ENCODE results near the gene LTV1.

LTV1 gene

DNA sequence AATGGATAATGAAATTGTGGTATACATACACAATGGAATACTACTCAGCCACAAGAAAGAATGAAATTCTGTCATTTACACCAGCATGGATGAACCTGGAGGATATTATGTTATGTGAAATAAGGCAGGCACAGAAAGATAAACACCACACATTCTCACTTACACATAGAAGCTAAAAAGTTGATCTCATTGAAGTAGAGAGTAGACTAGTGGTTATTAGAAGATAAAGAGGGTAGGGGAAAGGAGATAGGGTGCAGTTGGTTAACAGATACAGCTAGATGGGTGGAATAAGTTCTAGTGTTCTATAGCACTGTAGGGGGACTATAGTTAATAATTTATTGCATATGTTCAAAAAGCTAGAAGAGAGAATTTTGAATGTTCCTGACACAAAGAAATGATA, 25.5 kb upstream of the LTV1 start:
- no peaks in the 10 kb centered on the region for H3K27me3 ChIP-seq (ENCODE audit: insufficient read depth, low read length)
- peaks cover 6% of the 10 kb centered on the region for H3K36me3 ChIP-seq (ENCODE audit: insufficient read depth, low read depth, low read length)
- peaks cover 2% of the 10 kb centered on the region; the same call in 1 of the 2 replicates for H3K4me1 ChIP-seq (ENCODE audit: insufficient read depth, low read length)
- no peak overlapping the region for H3K4me3 ChIP-seq (ENCODE audit: low read length)
- H3K9ac ChIP-seq (ENCODE audit: low read depth, low read length) = no peak overlapping the region
- H3K27ac ChIP-seq (ENCODE audit: low read length) = no peak overlapping the region
- H3K9me3 ChIP-seq (ENCODE audit: insufficient read depth, low read depth, low read length) = no peaks in the 10 kb centered on the region

DNA sequence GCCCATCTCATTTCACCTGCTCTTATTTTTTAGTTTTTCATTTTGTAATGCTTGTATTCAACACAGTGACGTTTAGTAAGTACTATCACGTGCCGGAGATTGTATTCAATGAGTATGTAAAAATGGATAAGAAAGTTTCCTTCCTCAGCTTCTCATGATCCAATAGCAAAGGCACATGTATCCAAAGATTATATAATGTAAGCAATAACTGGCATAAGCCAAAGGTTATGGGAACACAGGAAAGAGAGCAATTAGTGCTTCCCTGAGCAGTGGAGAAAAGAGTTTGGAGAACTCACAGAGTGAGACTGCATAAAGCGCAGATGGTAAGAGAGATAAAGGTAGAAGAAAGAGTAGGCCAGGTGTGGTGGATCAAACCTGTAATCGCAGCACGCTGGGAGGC, 21.8 kb upstream of the LTV1 start:
- Histone ChIP-seq H3K27ac (ENCODE audit: low read length) (no peak overlapping the region), H3K9ac (ENCODE audit: low read depth, low read length) (no peak overlapping the region), H3K9me3 (ENCODE audit: insufficient read depth, low read depth, low read length) (no peaks in the 10 kb centered on the region), H3K4me3 (ENCODE audit: low read length) (no peak overlapping the region), H3K36me3 (ENCODE audit: insufficient read depth, low read depth, low read length) (peaks cover 23% of the 10 kb centered on the region), H3K4me1 (ENCODE audit: insufficient read depth, low read length) (peaks cover 12% of the 10 kb centered on the region), H3K27me3 (ENCODE audit: insufficient read depth, low read length) (no peaks in the 10 kb centered on the region)

DNA sequence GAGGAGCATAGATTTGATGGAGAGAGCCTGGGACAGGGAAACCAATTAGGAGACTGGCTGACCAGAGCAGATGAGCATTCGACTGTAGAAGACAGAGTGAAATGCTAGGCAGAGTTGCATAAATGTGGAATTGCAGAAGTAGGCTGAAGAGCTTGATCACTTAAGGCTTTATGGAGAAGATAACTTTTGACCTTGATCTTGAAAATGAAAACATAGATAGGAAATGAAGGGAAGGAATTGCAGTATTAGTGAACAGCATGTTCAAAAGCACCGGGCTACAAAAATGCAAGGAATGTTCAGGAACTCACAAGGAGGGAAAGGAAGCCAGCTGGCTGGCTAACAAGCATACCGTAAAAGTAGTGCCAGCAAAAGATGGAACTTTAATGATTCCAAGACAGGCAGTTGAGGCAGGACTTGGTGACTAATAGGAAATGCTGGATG, 20.5 kb upstream of the LTV1 start:
- Histone ChIP-seq H3K27ac (ENCODE audit: low read length) (no peak overlapping the region), H3K9ac (ENCODE audit: low read depth, low read length) (no peak overlapping the region), H3K4me3 (ENCODE audit: low read length) (no peak overlapping the region), H3K27me3 (ENCODE audit: insufficient read depth, low read length) (no peaks in the 10 kb centered on the region), H3K36me3 (ENCODE audit: insufficient read depth, low read depth, low read length) (peaks cover 23% of the 10 kb centered on the region), H3K9me3 (ENCODE audit: insufficient read depth, low read depth, low read length) (no peaks in the 10 kb centered on the region), H3K4me1 (ENCODE audit: insufficient read depth, low read length) (peaks cover 12% of the 10 kb centered on the region)

DNA sequence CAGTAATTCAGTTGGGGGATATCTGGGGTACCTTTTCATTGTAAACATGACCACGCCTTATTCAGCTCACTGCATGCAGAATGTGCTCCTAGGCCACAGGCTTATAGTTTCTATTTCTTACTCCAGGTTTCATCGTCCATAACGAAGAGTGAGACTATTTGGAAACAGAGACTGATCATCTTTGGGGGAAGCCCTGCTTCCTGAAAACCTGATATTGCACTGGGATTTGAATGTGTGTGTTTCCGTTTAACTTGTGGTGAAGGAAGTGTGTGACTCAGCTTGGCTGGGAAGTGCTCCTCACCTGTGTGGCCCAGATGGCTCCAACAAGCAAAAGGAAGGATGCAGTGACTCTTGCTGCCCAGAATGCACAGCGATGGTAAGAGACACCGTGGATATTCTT, 19.6 kb upstream of the LTV1 start:
- no peaks in the 10 kb centered on the region for H3K27me3 ChIP-seq (ENCODE audit: insufficient read depth, low read length)

DNA sequence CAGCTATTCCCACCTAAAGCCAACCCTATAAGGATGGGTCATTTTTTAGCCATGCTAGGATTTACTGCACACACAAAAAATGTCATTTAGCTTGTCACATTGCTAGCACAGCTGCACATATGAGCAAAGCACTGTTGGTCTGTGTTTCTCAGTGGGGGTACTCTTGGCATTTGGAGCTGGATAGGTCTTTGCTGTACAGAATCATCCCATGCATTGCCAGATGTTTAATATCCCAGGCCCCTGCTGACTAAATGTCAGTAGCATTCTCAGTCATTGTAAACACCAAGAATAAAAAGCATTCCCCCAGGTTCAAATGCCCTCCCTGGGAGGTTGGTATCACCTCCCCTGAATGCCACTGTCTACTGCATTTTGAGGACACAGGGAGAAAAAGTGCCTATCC, 14.6 kb upstream of the LTV1 start:
- H3K27ac ChIP-seq (ENCODE audit: low read length) = no peak overlapping the region
- no peaks in the 10 kb centered on the region for H3K9me3 ChIP-seq (ENCODE audit: insufficient read depth, low read depth, low read length)
- peaks cover 7% of the 10 kb centered on the region; the same call in 1 of the 2 replicates for H3K4me1 ChIP-seq (ENCODE audit: insufficient read depth, low read length)
- H3K9ac ChIP-seq (ENCODE audit: low read depth, low read length) = no peak overlapping the region
- H3K36me3 ChIP-seq (ENCODE audit: insufficient read depth, low read depth, low read length) = peaks cover 18% of the 10 kb centered on the region
- H3K4me3 ChIP-seq (ENCODE audit: low read length) = no peak overlapping the region
- H3K27me3 ChIP-seq (ENCODE audit: insufficient read depth, low read length) = no peaks in the 10 kb centered on the region

More for the DNA sequence above, 19.6 kb upstream of the LTV1 start:
- peaks cover 12% of the 10 kb centered on the region for H3K4me1 ChIP-seq (ENCODE audit: insufficient read depth, low read length)
- no peak overlapping the region for H3K27ac ChIP-seq (ENCODE audit: low read length)
- no peak overlapping the region for H3K9ac ChIP-seq (ENCODE audit: low read depth, low read length)
- H3K9me3 ChIP-seq (ENCODE audit: insufficient read depth, low read depth, low read length) = no peaks in the 10 kb centered on the region
- H3K36me3 ChIP-seq (ENCODE audit: insufficient read depth, low read depth, low read length) = peaks cover 21% of the 10 kb centered on the region
- H3K4me3 ChIP-seq (ENCODE audit: low read length) = no peak overlapping the region

DNA sequence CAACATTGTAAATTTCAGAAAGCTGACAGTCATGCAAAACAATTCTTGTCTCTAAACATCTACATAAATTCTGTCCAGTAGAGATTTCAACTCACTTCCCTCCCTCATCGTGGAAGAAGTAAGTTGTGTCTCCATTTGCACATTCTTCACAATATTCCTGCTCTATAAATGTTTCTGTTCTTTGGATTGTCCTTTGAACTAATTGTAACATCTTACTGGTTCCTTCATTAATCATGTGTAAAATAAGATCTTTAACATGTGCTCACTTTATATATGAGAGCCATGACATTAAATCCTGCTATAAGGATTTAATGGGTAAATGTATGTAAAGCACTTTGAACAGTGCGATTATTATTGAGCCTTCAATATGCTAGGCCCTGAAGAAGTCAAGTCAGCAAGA, 7.0 kb upstream of the LTV1 start:
- H3K4me3 ChIP-seq (ENCODE audit: low read length) = no peak overlapping the region
- H3K9me3 ChIP-seq (ENCODE audit: insufficient read depth, low read depth, low read length) = no peaks in the 10 kb centered on the region
- no peak overlapping the region for H3K27ac ChIP-seq (ENCODE audit: low read length)
- H3K4me1 ChIP-seq (ENCODE audit: insufficient read depth, low read length) = no peaks in the 10 kb centered on the region
- no peaks in the 10 kb centered on the region for H3K27me3 ChIP-seq (ENCODE audit: insufficient read depth, low read length)
- no peak overlapping the region for H3K9ac ChIP-seq (ENCODE audit: low read depth, low read length)
- H3K36me3 ChIP-seq (ENCODE audit: insufficient read depth, low read depth, low read length) = no peaks in the 10 kb centered on the region

DNA sequence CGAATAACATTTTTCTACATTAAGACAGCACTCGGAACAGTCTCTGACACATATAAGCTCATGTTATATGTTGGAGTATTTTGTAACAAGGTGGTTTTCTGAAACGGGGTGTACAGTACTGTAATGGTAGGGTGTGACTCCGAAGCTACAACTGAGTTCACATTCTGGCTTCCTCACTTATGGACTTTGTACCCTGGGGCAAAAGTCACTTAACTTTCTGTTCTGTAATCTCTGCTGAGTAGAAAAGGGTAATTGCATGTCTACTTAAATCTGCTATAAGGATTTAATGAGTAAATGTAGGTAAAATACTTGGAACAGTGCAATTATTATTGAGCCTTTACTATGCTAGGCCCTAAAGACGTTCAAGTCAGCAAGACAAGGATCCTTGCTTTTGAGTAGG, 4.7 kb upstream of the LTV1 start:
- Histone ChIP-seq H3K27ac (ENCODE audit: low read length) (no peak overlapping the region), H3K9ac (ENCODE audit: low read depth, low read length) (no peak overlapping the region), H3K36me3 (ENCODE audit: insufficient read depth, low read depth, low read length) (no peaks in the 10 kb centered on the region), H3K9me3 (ENCODE audit: insufficient read depth, low read depth, low read length) (no peaks in the 10 kb centered on the region), H3K4me1 (ENCODE audit: insufficient read depth, low read length) (peaks cover 3% of the 10 kb centered on the region; the same call in 1 of the 2 replicates), H3K4me3 (ENCODE audit: low read length) (no peak overlapping the region), H3K27me3 (ENCODE audit: insufficient read depth, low read length) (no peaks in the 10 kb centered on the region)

DNA sequence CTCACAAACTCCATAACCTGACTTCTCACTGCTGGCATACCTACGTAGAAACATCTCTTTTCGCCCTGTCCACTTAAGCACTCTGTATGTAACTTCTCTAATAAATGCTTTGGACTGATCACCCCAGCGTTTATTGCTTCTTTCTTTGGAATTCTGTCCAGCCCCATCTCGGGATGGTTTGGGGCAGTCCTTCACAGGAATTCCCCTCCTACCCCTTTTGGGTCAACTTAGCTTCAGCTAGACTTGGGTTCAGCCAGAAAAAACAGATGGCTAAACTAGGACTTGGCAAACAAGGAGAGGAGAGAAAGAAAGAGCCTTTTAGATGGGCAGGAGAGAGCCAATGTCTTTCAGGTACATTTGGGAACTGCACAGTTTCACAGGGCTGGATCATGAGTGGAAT, 3.9 kb upstream of the LTV1 start:
- Histone ChIP-seq H3K27me3 (ENCODE audit: insufficient read depth, low read length) (no peaks in the 10 kb centered on the region), H3K27ac (ENCODE audit: low read length) (no peak overlapping the region), H3K4me3 (ENCODE audit: low read length) (no peak overlapping the region), H3K9ac (ENCODE audit: low read depth, low read length) (no peak overlapping the region), H3K4me1 (ENCODE audit: insufficient read depth, low read length) (peaks cover 5% of the 10 kb centered on the region; the same call in 1 of the 2 replicates), H3K36me3 (ENCODE audit: insufficient read depth, low read depth, low read length) (no peaks in the 10 kb centered on the region), H3K9me3 (ENCODE audit: insufficient read depth, low read depth, low read length) (no peaks in the 10 kb centered on the region)

DNA sequence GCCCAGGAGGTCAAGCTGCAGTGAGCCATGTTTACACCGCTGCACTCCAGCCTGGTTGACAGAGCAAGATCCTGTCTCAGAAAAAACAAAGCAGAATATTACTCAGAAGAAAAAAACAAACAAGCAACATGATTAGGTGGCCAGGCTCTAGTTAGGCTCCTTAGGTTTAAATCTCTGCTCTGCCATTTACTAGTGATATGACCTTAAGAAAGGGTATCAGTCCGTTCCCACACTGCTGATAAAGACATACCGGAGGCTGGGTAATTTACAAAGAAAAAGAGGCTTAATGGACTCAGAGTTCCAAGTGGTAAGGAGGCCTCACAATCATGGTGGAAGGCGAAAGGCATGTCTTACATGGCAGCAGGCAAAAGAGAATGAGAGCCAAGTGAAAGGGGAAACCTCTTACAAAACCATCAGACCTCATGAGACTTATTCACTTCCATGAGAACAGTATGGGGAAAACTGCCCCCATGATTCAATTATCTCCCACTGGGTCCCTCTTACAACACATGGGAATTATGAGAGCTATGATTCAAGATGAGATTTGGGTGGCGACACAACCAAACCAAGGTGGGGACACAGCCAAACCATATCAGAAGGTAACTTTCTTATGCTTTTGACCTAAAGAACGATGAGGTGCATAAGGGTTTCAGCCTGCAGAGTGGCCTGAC, 2.4 kb upstream of the LTV1 start:
- H3K9me3 ChIP-seq (ENCODE audit: insufficient read depth, low read depth, low read length) = no peaks in the 10 kb centered on the region
- no peak overlapping the region for H3K9ac ChIP-seq (ENCODE audit: low read depth, low read length)
- no peak overlapping the region for H3K4me3 ChIP-seq (ENCODE audit: low read length)
- peaks cover 8% of the 10 kb centered on the region; the same call in 1 of the 2 replicates for H3K4me1 ChIP-seq (ENCODE audit: insufficient read depth, low read length)
- no peak overlapping the region for H3K27ac ChIP-seq (ENCODE audit: low read length)
- H3K27me3 ChIP-seq (ENCODE audit: insufficient read depth, low read length) = no peaks in the 10 kb centered on the region
- H3K36me3 ChIP-seq (ENCODE audit: insufficient read depth, low read depth, low read length) = peaks cover 15% of the 10 kb centered on the region

DNA sequence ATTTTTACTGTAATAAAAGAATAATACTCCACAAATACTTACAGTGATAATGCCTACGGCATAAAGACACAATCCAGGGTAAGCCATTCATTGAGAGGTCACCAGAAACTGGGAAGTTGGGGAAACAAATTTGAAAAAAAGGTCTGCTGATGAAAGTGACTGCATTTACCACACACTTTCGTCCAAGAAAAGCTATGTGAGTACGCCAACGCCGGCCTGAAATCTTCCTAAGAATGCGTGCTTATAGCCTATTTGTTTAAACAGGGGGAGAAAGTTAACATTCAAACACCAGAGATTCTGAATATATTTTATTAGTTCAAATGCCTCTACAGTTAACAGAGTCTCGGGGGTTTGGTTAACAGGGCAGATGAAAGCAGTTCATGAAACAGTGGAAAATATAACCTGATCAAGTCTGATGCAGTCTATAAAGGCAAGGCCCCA, 657 bp upstream of the LTV1 start:
- peaks cover 8% of the 10 kb centered on the region; the same call in 1 of the 2 replicates for H3K4me1 ChIP-seq (ENCODE audit: insufficient read depth, low read length)
- peak overlapping the region; percentile 80 for H3K27ac ChIP-seq (ENCODE audit: low read length)
- no peaks in the 10 kb centered on the region for H3K9me3 ChIP-seq (ENCODE audit: insufficient read depth, low read depth, low read length)
- no peaks in the 10 kb centered on the region for H3K27me3 ChIP-seq (ENCODE audit: insufficient read depth, low read length)
- H3K9ac ChIP-seq (ENCODE audit: low read depth, low read length) = peak overlapping the region; percentile 93
- H3K36me3 ChIP-seq (ENCODE audit: insufficient read depth, low read depth, low read length) = peaks cover 32% of the 10 kb centered on the region
- H3K4me3 ChIP-seq (ENCODE audit: low read length) = peak overlapping the region; percentile 90

DNA sequence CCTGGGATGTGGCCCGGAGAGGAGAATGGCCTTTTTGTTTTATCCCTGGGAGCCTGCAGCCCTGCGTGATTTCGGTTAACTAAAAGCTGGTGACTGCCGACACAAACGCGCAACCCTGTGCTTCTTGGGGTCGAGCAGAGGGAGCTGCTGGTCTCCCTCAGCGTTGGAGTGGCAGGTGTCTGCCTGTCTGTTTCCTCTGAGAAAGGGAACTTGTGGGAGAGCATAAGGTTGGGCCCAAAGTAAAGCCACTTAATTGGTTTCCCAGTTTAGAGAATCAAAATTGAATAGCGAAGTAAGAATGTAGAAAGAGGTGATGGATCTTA, 500 bp downstream of the LTV1 start:
- Histone ChIP-seq H3K36me3 (ENCODE audit: insufficient read depth, low read depth, low read length) (peaks cover 44% of the 10 kb centered on the region), H3K27me3 (ENCODE audit: insufficient read depth, low read length) (no peaks in the 10 kb centered on the region), H3K4me1 (ENCODE audit: insufficient read depth, low read length) (peaks cover 8% of the 10 kb centered on the region; the same call in 1 of the 2 replicates), H3K27ac (ENCODE audit: low read length) (peak overlapping the region; percentile 1), H3K9me3 (ENCODE audit: insufficient read depth, low read depth, low read length) (no peaks in the 10 kb centered on the region), H3K9ac (ENCODE audit: low read depth, low read length) (peak overlapping the region; percentile 93), H3K4me3 (ENCODE audit: low read length) (peak overlapping the region; percentile 90)

DNA sequence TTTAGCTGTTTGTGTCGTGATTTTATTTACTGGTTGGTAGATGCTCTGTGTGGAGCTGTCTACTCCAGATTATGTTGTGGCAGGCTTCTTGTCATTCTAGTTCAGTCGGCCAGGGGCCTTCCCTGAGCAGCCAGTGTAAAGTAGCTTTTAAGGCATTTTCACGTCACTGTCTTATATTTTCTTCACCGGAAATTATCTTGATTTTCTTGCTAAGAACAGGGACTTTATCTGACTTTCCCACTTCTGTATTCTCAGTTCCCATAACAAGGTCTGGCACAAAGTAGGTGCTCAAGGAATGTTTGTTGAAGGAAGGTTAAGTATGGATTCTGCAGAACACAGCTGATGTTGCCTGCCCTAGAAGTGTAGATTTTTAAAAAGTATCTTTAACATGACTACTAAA, 868 bp downstream of the LTV1 start:
- Histone ChIP-seq H3K27me3 (ENCODE audit: insufficient read depth, low read length) (no peaks in the 10 kb centered on the region), H3K27ac (ENCODE audit: low read length) (no peak overlapping the region), H3K4me3 (ENCODE audit: low read length) (peak overlapping the region; percentile 90), H3K9ac (ENCODE audit: low read depth, low read length) (peak overlapping the region; percentile 93), H3K36me3 (ENCODE audit: insufficient read depth, low read depth, low read length) (peaks cover 47% of the 10 kb centered on the region), H3K4me1 (ENCODE audit: insufficient read depth, low read length) (peaks cover 8% of the 10 kb centered on the region; the same call in 1 of the 2 replicates), H3K9me3 (ENCODE audit: insufficient read depth, low read depth, low read length) (no peaks in the 10 kb centered on the region)

All from iPS-20b (cell line).